GM13977 (cell line): ENCODE data around the gene ZNF883.
"Not testable (repeated sequence)": the region's sequence is repeated elsewhere in the genome, so short reads cannot be mapped to it uniquely, and the experiment has no call there.

Experiments used
- DNase-seq: peaks from one replicate; pipeline ENCODE4 v3.0.0; 2012; ENCODE audit warnings: low spot score
- CTCF ChIP-seq: IDR thresholded peaks from 2 replicates; pipeline ENCODE4 v1.5.1; 2012; ENCODE audit warnings: mild to moderate bottlenecking, control low read depth; ENCODE audit not compliant: insufficient read depth; ENCODE audit errors: extremely low read depth, missing control alignments
- in situ Hi-C: fragments of 300-500 bp; cut with MboI; formaldehyde crosslinking; loops from one replicate; pipeline ENCODE4 v1.12.0; 2022; ENCODE audit warnings: low sequenced_read_pairs, low pct_unique_long_range_greater_than_20kb, mixed read lengths, inconsistent platforms; ENCODE audit not compliant: unreplicated experiment

Gene ZNF883

GRCh38 chr9:113011911-113012381, at the start of gene ZNF883:
Gene ZNF883 (minus strand): TSS chr9:113012192.
- in situ Hi-C loops = no loop called here
- DNase-seq = no peak
- no peak for TF ChIP-seq CTCF

GRCh38 chr9:113061072-113061850, 49.3 kb upstream of the ZNF883 start:
- DNase-seq, in situ Hi-C loops: not testable (repeated sequence)

- in situ Hi-C loops, DNase-seq: not testable (repeated sequence)
These were observed 47.7 kb upstream of the ZNF883 start for GRCh38 chr9:113059581-113060284.

GRCh38 chr9:113057193-113057592, 45.2 kb upstream of the ZNF883 start:
- no peak for DNase-seq
- TF ChIP-seq CTCF = no peak
- in situ Hi-C loops = no loop called here

GRCh38 chr9:113056191-113057106, 44.5 kb upstream of the ZNF883 start, which contains the start of gene ZFP37:
Gene ZFP37 (minus strand): TSS chr9:113056724. CDS start chr9:113056688, 36 bp downstream.
- peak; percentile 77 for DNase-seq
- no peak for TF ChIP-seq CTCF
- in situ Hi-C loops = no loop called here

- in situ Hi-C loops = no loop called here
- no peak for DNase-seq
These were observed 31.1 kb upstream of the ZNF883 start for GRCh38 chr9:113042884-113043657.

More at GRCh38 chr9:113042884-113043657, 31.1 kb upstream of the ZNF883 start:
- no peak for TF ChIP-seq CTCF
